ENCODE measurements around the gene SECISBP2. TPM values are rescaled to one million over a fixed set of nuclear protein-coding genes. Genes with fewer than 3 reads are reported as not detected.
"Not testable (repeated sequence)": the region's sequence is repeated elsewhere in the genome, so short reads cannot be mapped to it uniquely, and the experiment has no call there.

The SECISBP2 gene
- total and polyA plus RNA-seq, 4 donors = 14.2 to 37.7 (median 24.3) TPM

- no peaks in the 10 kb centered on the region for H3K4me1 ChIP-seq (ENCODE audit: control insufficient read depth in 4 of 4, insufficient read depth in 4 of 4, low read length in 3 of 4)
- no peaks in the 10 kb centered on the region for H3K9me3 ChIP-seq (ENCODE audit: control insufficient read depth in 4 of 4, low read length in 3 of 4)
- H3K27me3 ChIP-seq (ENCODE audit: control insufficient read depth in 4 of 4, insufficient read depth in 4 of 4, low read length in 3 of 4) = no peaks in the 10 kb centered on the region
- DNase-seq (ENCODE audit: low spot score) = no peak
- 99% methylated on average over 1 of the region's 1 CpG for WGBS
- no peak overlapping the region for H3K27ac ChIP-seq (ENCODE audit: low read depth in 1 of 2, low read length in 2 of 2)
- H3K36me3 ChIP-seq (ENCODE audit: control insufficient read depth in 4 of 4, insufficient read depth in 3 of 4, low read depth in 1 of 4, low read length in 3 of 4) = peaks cover 12 to 63% (median 55%) of the 10 kb centered on the region in 4 donors
- H3K9ac ChIP-seq (ENCODE audit: low read depth in 1 of 2, low read length in 2 of 2) = no peak overlapping the region
- no peak overlapping the region for H3K4me3 ChIP-seq (ENCODE audit: low read depth in 1 of 3, low read length in 3 of 3)
- no peak for TF ChIP-seq YY1 (IDR thresholded peaks at IDR 0.05)
- TF ChIP-seq GABPA (IDR thresholded peaks at IDR 0.05 in 1 of 2, conservative IDR thresholded peaks at IDR 0.05 in 1 of 2) = no peak
- TF ChIP-seq NR2F2 (IDR thresholded peaks at IDR 0.05) = no peak
- no peak for TF ChIP-seq HNF4A (conservative IDR thresholded peaks at IDR 0.05)
- TF ChIP-seq ZBTB33 (IDR thresholded peaks at IDR 0.05) = no peak
Observed at GRCh38 chr9:89342948-89343347, 24.6 kb downstream of the SECISBP2 start.

- WGBS = 93% methylated on average over 7 of the region's 7 CpGs
Observed at GRCh38 chr9:89343812-89344211, 25.5 kb downstream of the SECISBP2 start.

GRCh38 chr9:89345476-89345875 lies 27.2 kb downstream of the SECISBP2 start:
- DNase-seq (ENCODE audit: low spot score) = no peak
- Histone ChIP-seq H3K27me3 (ENCODE audit: control insufficient read depth in 4 of 4, insufficient read depth in 4 of 4, low read length in 3 of 4) (no peaks in the 10 kb centered on the region), H3K9ac (ENCODE audit: low read depth in 1 of 2, low read length in 2 of 2) (no peak overlapping the region), H3K27ac (ENCODE audit: low read depth in 1 of 2, low read length in 2 of 2) (no peak overlapping the region), H3K4me1 (ENCODE audit: control insufficient read depth in 4 of 4, insufficient read depth in 4 of 4, low read length in 3 of 4) (peaks cover 0 to 3% (median 2%) of the 10 kb centered on the region in 4 donors), H3K4me3 (ENCODE audit: low read depth in 1 of 3, low read length in 3 of 3) (no peak overlapping the region), H3K9me3 (ENCODE audit: control insufficient read depth in 4 of 4, low read length in 3 of 4) (no peaks in the 10 kb centered on the region), H3K36me3 (ENCODE audit: control insufficient read depth in 4 of 4, insufficient read depth in 3 of 4, low read depth in 1 of 4, low read length in 3 of 4) (peaks cover 10 to 66% (median 54%) of the 10 kb centered on the region in 4 donors)
- TF ChIP-seq ATF3 (IDR thresholded peaks at IDR 0.05) = no peak
- 96% methylated on average over 5 of the region's 5 CpGs for WGBS

More at GRCh38 chr9:89343812-89344211, 25.5 kb downstream of the SECISBP2 start:
- H3K36me3 ChIP-seq (ENCODE audit: control insufficient read depth in 4 of 4, insufficient read depth in 3 of 4, low read depth in 1 of 4, low read length in 3 of 4) = peaks cover 12 to 64% (median 59%) of the 10 kb centered on the region in 4 donors
- H3K27ac ChIP-seq (ENCODE audit: low read depth in 1 of 2, low read length in 2 of 2); H3K27me3 ChIP-seq (ENCODE audit: control insufficient read depth in 4 of 4, insufficient read depth in 4 of 4, low read length in 3 of 4); H3K4me1 ChIP-seq (ENCODE audit: control insufficient read depth in 4 of 4, insufficient read depth in 4 of 4, low read length in 3 of 4); H3K4me3 ChIP-seq (ENCODE audit: low read depth in 1 of 3, low read length in 3 of 3); H3K9ac ChIP-seq (ENCODE audit: low read depth in 1 of 2, low read length in 2 of 2); H3K9me3 ChIP-seq (ENCODE audit: control insufficient read depth in 4 of 4, low read length in 3 of 4); DNase-seq (ENCODE audit: low spot score): not testable (repeated sequence)

GRCh38 chr9:89346696-89347095 lies 28.4 kb downstream of the SECISBP2 start:
- H3K9me3 ChIP-seq (ENCODE audit: control insufficient read depth in 4 of 4, low read length in 3 of 4) = no peaks in the 10 kb centered on the region
- peaks cover 5 to 14% (median 12%) of the 10 kb centered on the region in 4 donors for H3K4me1 ChIP-seq (ENCODE audit: control insufficient read depth in 4 of 4, insufficient read depth in 4 of 4, low read length in 3 of 4)
- no peak overlapping the region for H3K9ac ChIP-seq (ENCODE audit: low read depth in 1 of 2, low read length in 2 of 2)
- no peaks in the 10 kb centered on the region for H3K27me3 ChIP-seq (ENCODE audit: control insufficient read depth in 4 of 4, insufficient read depth in 4 of 4, low read length in 3 of 4)
- WGBS = 95% methylated on average over 9 of the region's 9 CpGs
- TF ChIP-seq MAX (IDR thresholded peaks at IDR 0.05) (no peak), JUND (IDR thresholded peaks at IDR 0.05) (no peak), FOXA2 (IDR thresholded peaks at IDR 0.05) (no peak), SP1 (IDR thresholded peaks at IDR 0.05) (no peak), HNF4G (IDR thresholded peaks at IDR 0.05) (no peak)
- H3K4me3 ChIP-seq (ENCODE audit: low read depth in 1 of 3, low read length in 3 of 3) = no peak overlapping the region
- H3K27ac ChIP-seq (ENCODE audit: low read depth in 1 of 2, low read length in 2 of 2) = no peak overlapping the region
- peaks cover 10 to 57% (median 44%) of the 10 kb centered on the region in 4 donors for H3K36me3 ChIP-seq (ENCODE audit: control insufficient read depth in 4 of 4, insufficient read depth in 3 of 4, low read depth in 1 of 4, low read length in 3 of 4)
- no peak for DNase-seq (ENCODE audit: low spot score)

Measured in liver (tissue), 9 donors.